ENCODE data around the gene PROZ.

The PROZ gene

GRCh38 chr13:113195360-113195759 is 36.9 kb downstream of the PROZ start:
- H3K36me3 ChIP-seq (ENCODE audit: low read length): peaks cover 25% of the 10 kb centered on the region

GRCh38 chr13:113196970-113197737 is 38.7 kb downstream of the PROZ start:
- H2AFZ ChIP-seq (ENCODE audit: low read depth, low read length, severe bottlenecking): no peak overlapping the region
- H3K27me3 ChIP-seq (ENCODE audit: low read length): no peaks in the 10 kb centered on the region
- H3F3A ChIP-seq (ENCODE audit: insufficient read depth): 0 out of 2 replicates have a peak, but pooled peaks cover 4% of the 10 kb centered on the region
- H3K79me2 ChIP-seq (ENCODE audit: insufficient read depth, low read length): peaks cover 32% of the 10 kb centered on the region
- no peak overlapping the region for H3K4me3 ChIP-seq (ENCODE audit: insufficient read depth, low read length, poor library complexity, severe bottlenecking)
- no peak overlapping the region for H3K27ac ChIP-seq (ENCODE audit: low read depth, low read length)
- peaks cover 24% of the 10 kb centered on the region for H3K36me3 ChIP-seq (ENCODE audit: low read length)
- no peak overlapping the region for H3K4me2 ChIP-seq (ENCODE audit: low read depth, low read length, poor library complexity, severe bottlenecking)
- no peak overlapping the region for H3K9ac ChIP-seq (ENCODE audit: low read length)
- no peak for TF ChIP-seq EZH2phosphoT487 (conservative IDR thresholded peaks at IDR 0.05; ENCODE audit: low read length)
- no peak for TF ChIP-seq CTCF (IDR thresholded peaks at IDR 0.05; ENCODE audit: insufficient read depth, low read length, poor library complexity, severe bottlenecking)
- H3K9me2 ChIP-seq (replicated peaks; ENCODE audit: insufficient read depth, low read length): no peaks in the 10 kb centered on the region
- H3K9me3 ChIP-seq (ENCODE audit: insufficient read depth, low read length): no peaks in the 10 kb centered on the region
- peaks cover under 1% of the 10 kb centered on the region; the same call in 1 of the 2 replicates for H4K20me1 ChIP-seq (ENCODE audit: low read depth, low read length)

More at GRCh38 chr13:113195360-113195759, 36.9 kb downstream of the PROZ start:
- Histone ChIP-seq H2AFZ (ENCODE audit: low read depth, low read length, severe bottlenecking) (no peak overlapping the region), H3K9ac (ENCODE audit: low read length) (no peak overlapping the region), H3K4me2 (ENCODE audit: low read depth, low read length, poor library complexity, severe bottlenecking) (no peak overlapping the region), H4K20me1 (ENCODE audit: low read depth, low read length) (no peaks in the 10 kb centered on the region), H3K4me3 (ENCODE audit: insufficient read depth, low read length, poor library complexity, severe bottlenecking) (no peak overlapping the region), H3K9me3 (ENCODE audit: insufficient read depth, low read length) (no peaks in the 10 kb centered on the region), H3K27ac (ENCODE audit: low read depth, low read length) (no peak overlapping the region), H3K9me2 (replicated peaks; ENCODE audit: insufficient read depth, low read length) (no peaks in the 10 kb centered on the region), H3F3A (ENCODE audit: insufficient read depth) (0 out of 2 replicates have a peak, but pooled peaks cover 4% of the 10 kb centered on the region), H3K27me3 (ENCODE audit: low read length) (no peaks in the 10 kb centered on the region), H3K79me2 (ENCODE audit: insufficient read depth, low read length) (peaks cover 15% of the 10 kb centered on the region)
- no peak for TF ChIP-seq EZH2phosphoT487 (conservative IDR thresholded peaks at IDR 0.05; ENCODE audit: low read length)
- TF ChIP-seq CTCF (IDR thresholded peaks at IDR 0.05; ENCODE audit: insufficient read depth, low read length, poor library complexity, severe bottlenecking): no peak

- H3K36me3 ChIP-seq (ENCODE audit: low read length): peaks cover 11% of the 10 kb centered on the region
- H3K79me2 ChIP-seq (ENCODE audit: insufficient read depth, low read length): peaks cover 79% of the 10 kb centered on the region
- no peaks in the 10 kb centered on the region for H3K9me3 ChIP-seq (ENCODE audit: insufficient read depth, low read length)
- H2AFZ ChIP-seq (ENCODE audit: low read depth, low read length, severe bottlenecking): no peak overlapping the region
- no peaks in the 10 kb centered on the region for H3K27me3 ChIP-seq (ENCODE audit: low read length)
- no peak overlapping the region for H3K4me2 ChIP-seq (ENCODE audit: low read depth, low read length, poor library complexity, severe bottlenecking)
- H3K9me2 ChIP-seq (replicated peaks; ENCODE audit: insufficient read depth, low read length): no peaks in the 10 kb centered on the region
- peaks cover 8% of the 10 kb centered on the region for H4K20me1 ChIP-seq (ENCODE audit: low read depth, low read length)
- TF ChIP-seq EZH2phosphoT487 (conservative IDR thresholded peaks at IDR 0.05; ENCODE audit: low read length): no peak
- TF ChIP-seq CTCF (IDR thresholded peaks at IDR 0.05; ENCODE audit: insufficient read depth, low read length, poor library complexity, severe bottlenecking): no peak
- H3K4me3 ChIP-seq (ENCODE audit: insufficient read depth, low read length, poor library complexity, severe bottlenecking): no peak overlapping the region
- no peak overlapping the region for H3K27ac ChIP-seq (ENCODE audit: low read depth, low read length)
- 0 out of 2 replicates have a peak, but pooled peaks cover 4% of the 10 kb centered on the region for H3F3A ChIP-seq (ENCODE audit: insufficient read depth)
- no peak overlapping the region for H3K9ac ChIP-seq (ENCODE audit: low read length)
Observed at GRCh38 chr13:113201815-113202214, 43.4 kb downstream of the PROZ start.
